Osteocyte (in vitro differentiated cells): ENCODE measurements around the gene KAZN. TPM values are rescaled to one million over a fixed set of nuclear protein-coding genes. Genes with fewer than 3 reads are reported as not detected.

Source experiments
- DNase-seq: peaks from one replicate; pipeline ENCODE4 v3.0.0; 2021; ENCODE audit warnings: mixed read lengths; ENCODE audit not compliant: unreplicated experiment; ENCODE audit errors: extremely low spot score
- H3K27ac Mint-ChIP-seq: one replicate; pipeline ENCODE4 v1.8.0; 2021; ENCODE audit warnings: mild to moderate bottlenecking, mixed read lengths; ENCODE audit not compliant: unreplicated experiment
- H3K27me3 Mint-ChIP-seq: one replicate; pipeline ENCODE4 v1.8.0; 2021; ENCODE audit warnings: mixed read lengths; ENCODE audit not compliant: unreplicated experiment
- H3K36me3 Mint-ChIP-seq: one replicate; pipeline ENCODE4 v1.8.0; 2021; ENCODE audit warnings: mixed read lengths; ENCODE audit not compliant: unreplicated experiment
- H3K4me1 Mint-ChIP-seq: one replicate; pipeline ENCODE4 v1.8.0; 2021; ENCODE audit warnings: mixed read lengths; ENCODE audit not compliant: unreplicated experiment
- H3K4me3 Mint-ChIP-seq: one replicate; pipeline ENCODE4 v1.8.0; 2021; ENCODE audit warnings: mild to moderate bottlenecking, moderate library complexity, mixed read lengths; ENCODE audit not compliant: unreplicated experiment
- H3K9me3 Mint-ChIP-seq: one replicate; pipeline ENCODE4 v1.8.0; 2021; ENCODE audit warnings: mixed read lengths; ENCODE audit not compliant: unreplicated experiment
- CTCF ChIP-seq: fragments of 200-600 bp; sonication (generic); IDR thresholded peaks from 2 replicates; pipeline ENCODE4 v1.5.0; 2021; ENCODE audit warnings: antibody characterized with exemption, mild to moderate bottlenecking, moderate library complexity
- total RNA-seq: library from RNA; stranded (reverse); gene quantifications from 2 replicates; pipeline ENCODE4 v1.2.1, GENCODE V29; 2021

KAZN gene
- total RNA-seq, 1 donor from 2014 or later, result 47.1 TPM

GRCh38 chr1:14826731-14827326, 228.3 kb downstream of the KAZN start:
- no peak for DNase-seq
- Mint-ChIP-seq H3K4me3 (no peak overlapping the region), H3K27me3 (peaks cover 8% of the 10 kb centered on the region), H3K9me3 (no peaks in the 10 kb centered on the region), H3K4me1 (no peaks in the 10 kb centered on the region), H3K27ac (no peak overlapping the region), H3K36me3 (no peaks in the 10 kb centered on the region)
- TF ChIP-seq CTCF, result no peak

GRCh38 chr1:14827870-14828269, 229.4 kb downstream of the KAZN start:
- H3K27ac Mint-ChIP-seq, result no peak overlapping the region
- H3K4me3 Mint-ChIP-seq, result no peak overlapping the region
- H3K36me3 Mint-ChIP-seq, result no peaks in the 10 kb centered on the region
- no peaks in the 10 kb centered on the region for H3K4me1 Mint-ChIP-seq
- TF ChIP-seq CTCF, result no peak
- no peak for DNase-seq
- H3K9me3 Mint-ChIP-seq, result no peaks in the 10 kb centered on the region
- H3K27me3 Mint-ChIP-seq, result peaks cover 8% of the 10 kb centered on the region

GRCh38 chr1:14828665-14829064, 230.2 kb downstream of the KAZN start:
- no peak for DNase-seq
- no peaks in the 10 kb centered on the region for H3K4me1 Mint-ChIP-seq
- H3K4me3 Mint-ChIP-seq, result no peak overlapping the region
- H3K27me3 Mint-ChIP-seq, result peaks cover 8% of the 10 kb centered on the region
- H3K36me3 Mint-ChIP-seq, result no peaks in the 10 kb centered on the region
- TF ChIP-seq CTCF, result no peak
- no peak overlapping the region for H3K27ac Mint-ChIP-seq
- H3K9me3 Mint-ChIP-seq, result no peaks in the 10 kb centered on the region

- H3K27ac Mint-ChIP-seq, result no peak overlapping the region
- peaks cover 4% of the 10 kb centered on the region for H3K9me3 Mint-ChIP-seq
- no peak for TF ChIP-seq CTCF
- no peaks in the 10 kb centered on the region for H3K4me1 Mint-ChIP-seq
- H3K4me3 Mint-ChIP-seq, result no peak overlapping the region
- DNase-seq, result no peak
- peaks cover 3% of the 10 kb centered on the region for H3K27me3 Mint-ChIP-seq
- no peaks in the 10 kb centered on the region for H3K36me3 Mint-ChIP-seq
Observed at GRCh38 chr1:14835725-14836124, 237.2 kb downstream of the KAZN start.

- no peak overlapping the region for H3K4me3 Mint-ChIP-seq
- H3K27me3 Mint-ChIP-seq, result no peaks in the 10 kb centered on the region
Observed at GRCh38 chr1:14836426-14837140, 238.1 kb downstream of the KAZN start.

More at GRCh38 chr1:14836426-14837140, 238.1 kb downstream of the KAZN start:
- no peaks in the 10 kb centered on the region for H3K4me1 Mint-ChIP-seq
- H3K9me3 Mint-ChIP-seq, result peaks cover 7% of the 10 kb centered on the region
- H3K36me3 Mint-ChIP-seq, result no peaks in the 10 kb centered on the region
- H3K27ac Mint-ChIP-seq, result no peak overlapping the region
- no peak for TF ChIP-seq CTCF
- no peak for DNase-seq
